RWPE2 (cell line): ENCODE measurements around the gene CFAP97D1.

ENCODE experiments used
- ATAC-seq: fragments of 200-7000 bp; cut with Tn5 transposase; 3 replicates; pipeline ENCODE4 v1.9.1; 2021; ENCODE audit warnings: low read depth
- DNase-seq: peaks from one replicate; pipeline ENCODE4 v3.0.0-alpha.2; 2020; ENCODE audit warnings: low spot score
- H3K27ac ChIP-seq: fragments of 450-650 bp; 2 replicates; pipeline ENCODE4 v1.5.1; 2017; ENCODE audit warnings: mild to moderate bottlenecking; ENCODE audit not compliant: poor library complexity, severe bottlenecking
- H3K27me3 ChIP-seq: fragments of 250-450 bp; sonication (Bioruptor Pico); 2 replicates; pipeline ENCODE4 v1.5.1; 2021; ENCODE audit warnings: mild to moderate bottlenecking, moderate library complexity; ENCODE audit not compliant: insufficient read depth, poor library complexity, severe bottlenecking
- H3K36me3 ChIP-seq: fragments of 250-450 bp; sonication (Bioruptor Pico); 2 replicates; pipeline ENCODE4 v1.5.1; 2020; ENCODE audit warnings: low read depth, mild to moderate bottlenecking, moderate library complexity
- H3K4me1 ChIP-seq: fragments of 250-450 bp; sonication (Bioruptor Pico); 2 replicates; pipeline ENCODE4 v1.5.1; 2021; ENCODE audit warnings: mild to moderate bottlenecking, moderate library complexity; ENCODE audit not compliant: insufficient read depth, poor library complexity, severe bottlenecking
- H3K4me3 ChIP-seq: fragments of 250-450 bp; sonication (Bioruptor Pico); 2 replicates; pipeline ENCODE4 v1.5.1; 2021; ENCODE audit warnings: mild to moderate bottlenecking, moderate library complexity; ENCODE audit not compliant: severe bottlenecking
- H3K9me3 ChIP-seq: fragments of 250-450 bp; sonication (Bioruptor Pico); 2 replicates; pipeline ENCODE4 v1.5.1; 2021; ENCODE audit warnings: mild to moderate bottlenecking, moderate library complexity; ENCODE audit not compliant: severe bottlenecking
- CTCF ChIP-seq: fragments of 450-650 bp; IDR thresholded peaks from one replicate; pipeline ENCODE4 v1.5.1; 2017; ENCODE audit warnings: mild to moderate bottlenecking, moderate library complexity; ENCODE audit not compliant: poor library complexity, severe bottlenecking

Gene CFAP97D1

GRCh38 chr17:43832976-43833829 is 53.0 kb downstream of the CFAP97D1 start, which contains the start of gene MPP3:
MPP3 (minus strand) TSS chr17:43833146; CDS start chr17:43831906, 1,240 bp downstream.
- Histone ChIP-seq H3K4me3 (peak within 1 kb of the TSS; percentile 60), H3K27me3 (no peaks in the 10 kb centered on the region), H3K9me3 (no peaks in the 10 kb centered on the region), H3K36me3 (peaks cover 35% of the 10 kb centered on the region), H3K27ac (peak within 1 kb of the TSS; percentile 43), H3K4me1 (peaks cover 4% of the 10 kb centered on the region)
- DNase-seq (no peak), ATAC-seq (peak; percentile 87)
- no peak for TF ChIP-seq CTCF

- no peak overlapping the region for H3K4me3 ChIP-seq
- TF ChIP-seq CTCF: no peak
Measured at GRCh38 chr17:43834106-43834505, 53.9 kb downstream of the CFAP97D1 start.

More at GRCh38 chr17:43834106-43834505, 53.9 kb downstream of the CFAP97D1 start:
- Histone ChIP-seq H3K4me1 (peaks cover 4% of the 10 kb centered on the region), H3K9me3 (no peaks in the 10 kb centered on the region), H3K27ac (no peak overlapping the region), H3K36me3 (peaks cover 29% of the 10 kb centered on the region), H3K27me3 (no peaks in the 10 kb centered on the region)
- ATAC-seq (no peak), DNase-seq (no peak)
